A549 (cell line): ENCODE data around the gene PRKCE. TPM values are rescaled to one million over a fixed set of nuclear protein-coding genes. Genes with fewer than 3 reads are reported as not detected.

Experiments
- ATAC-seq, 2 experiments: fragments of 200-7000 bp in 1 of 2; fragments of >200 bp in 1 of 2; cut with Nextera tagmentation in 1 of 2; cut with Tn5 transposase in 1 of 2; 3 replicates each; pipeline versions ENCODE4 v1.8.0 to v1.9.1; 2018 to 2020; ENCODE audit warnings: mild to moderate bottlenecking in 1 of 2, moderate library complexity in 1 of 2
- CTCF ChIA-PET: fragments of 300-600 bp; sonication (Branson Sonifier 250); formaldehyde crosslinking; extraction: SDS; loops from one replicate; lab custom pipeline; 2021; ENCODE audit warnings: antibody characterized with exemption, inconsistent platforms; lab: Yijun Ruan, JAX
- POLR2A ChIA-PET: fragments of 350-600 bp; formaldehyde crosslinking; extraction: SDS; loops from one replicate; lab custom pipeline; 2021; ENCODE audit warnings: antibody characterized with exemption, inconsistent platforms; lab: Yijun Ruan, JAX
- DNase-seq, 2 experiments: peaks; one replicate each; pipeline versions ENCODE4 v3.0.0 to v3.0.0-alpha.2; 2011 to 2016; ENCODE audit warnings: low read depth in 1 of 2, low spot score in 1 of 2
- FAIRE-seq: peaks from 2 replicates; lab custom pipeline; 2011; peaks lifted over from hg19 to GRCh38; lab: Jason Lieb, UNC
- H3K27ac ChIP-seq, 2 experiments: fragments of >200 bp; sonication (Bioruptor Twin); formaldehyde crosslinking; 3 replicates each; pipeline ENCODE4 v1.5.1; 2016 to 2017
- H3K4me1 ChIP-seq: fragments of >200 bp; sonication (Bioruptor Twin); formaldehyde crosslinking; 3 replicates; pipeline ENCODE4 v1.6.1; 2016
- H3K4me2 ChIP-seq: fragments of >200 bp; sonication (Bioruptor Twin); formaldehyde crosslinking; 3 replicates; pipeline ENCODE4 v1.6.1; 2016
- H3K4me3 ChIP-seq: fragments of >200 bp; sonication (Bioruptor Twin); formaldehyde crosslinking; 3 replicates; pipeline ENCODE4 v1.5.1; 2016
- H3K9me3 ChIP-seq: fragments of >200 bp; sonication (Bioruptor Twin); formaldehyde crosslinking; 3 replicates; pipeline ENCODE4 v1.6.1; 2016
- BHLHE40 ChIP-seq: IDR thresholded peaks from 2 replicates; pipeline ENCODE4 v1.6.1; 2012; ENCODE audit warnings: low read depth, low read length, inconsistent platforms
- CBX2 ChIP-seq: fragments of 200-600 bp; sonication (generic); IDR thresholded peaks from 2 replicates; pipeline ENCODE4 v1.6.1; 2016; ENCODE audit warnings: low read depth, mild to moderate bottlenecking, borderline replicate concordance
- CHD4 ChIP-seq: fragments of 200-600 bp; sonication (generic); IDR thresholded peaks from 2 replicates; pipeline ENCODE4 v1.6.1; 2016; ENCODE audit warnings: antibody characterized with exemption, mild to moderate bottlenecking, borderline replicate concordance
- EHF ChIP-seq: fragments of 250-450 bp; sonication (Bioruptor Pico); IDR thresholded peaks from 2 replicates; pipeline ENCODE4 v1.5.0; 2020; ENCODE audit warnings: mild to moderate bottlenecking
- EHMT2 ChIP-seq: fragments of 200-600 bp; sonication (generic); IDR thresholded peaks from 2 replicates; pipeline ENCODE4 v1.6.1; 2016; ENCODE audit warnings: antibody characterized with exemption, low read depth, mild to moderate bottlenecking, moderate library complexity
- ESRRA ChIP-seq: fragments of 150-350 bp; IDR thresholded peaks from 2 replicates; pipeline ENCODE4 v1.6.1; 2014; ENCODE audit warnings: mild to moderate bottlenecking, low read length, borderline replicate concordance
- FOSL2 ChIP-seq, 2 experiments: fragments of 450-650 bp in 1 of 2; fragments of >200 bp in 1 of 2; sonication (Bioruptor Twin) in 1 of 2; formaldehyde crosslinking; IDR thresholded peaks; 2 replicates each; pipeline versions ENCODE4 v1.5.0 to v1.6.1; 2016 to 2020; ENCODE audit warnings: mild to moderate bottlenecking in 1 of 2, moderate library complexity in 1 of 2
- GATA3 ChIP-seq: IDR thresholded peaks from 2 replicates; pipeline ENCODE4 v1.6.1; 2012; ENCODE audit warnings: borderline replicate concordance
- HMGXB4 ChIP-seq: fragments of 250-450 bp; sonication (Bioruptor Pico); IDR thresholded peaks from 2 replicates; pipeline ENCODE4 v1.5.0; 2021; ENCODE audit warnings: mild to moderate bottlenecking, moderate library complexity, borderline replicate concordance
- HOXB5 ChIP-seq: fragments of 250-450 bp; sonication (Bioruptor Pico); IDR thresholded peaks from 2 replicates; pipeline ENCODE4 v1.5.0; 2020; ENCODE audit warnings: mild to moderate bottlenecking, moderate library complexity
- JUNB ChIP-seq: fragments of >200 bp; sonication (Bioruptor Twin); formaldehyde crosslinking; IDR thresholded peaks from 2 replicates; pipeline ENCODE4 v1.6.1; 2016
- KDM1A ChIP-seq: fragments of 200-600 bp; sonication (generic); IDR thresholded peaks from 2 replicates; pipeline ENCODE4 v1.6.1; 2016; ENCODE audit warnings: low read depth, mild to moderate bottlenecking
- MAFK ChIP-seq: fragments of 450-650 bp; IDR thresholded peaks from 2 replicates; pipeline ENCODE4 v1.6.1; 2014; ENCODE audit not compliant: partially characterized antibody
- MAX ChIP-seq: IDR thresholded peaks from 2 replicates; pipeline ENCODE4 v1.6.1; 2012
- MAZ ChIP-seq: fragments of 150-350 bp; IDR thresholded peaks from 2 replicates; pipeline ENCODE4 v1.6.1; 2014; ENCODE audit warnings: antibody characterized with exemption, low read depth, low read length, borderline replicate concordance
- MYC ChIP-seq: IDR thresholded peaks from 2 replicates; pipeline ENCODE4 v1.6.1; 2012; ENCODE audit warnings: mild to moderate bottlenecking, inconsistent platforms, low read length, improper control_type of control experiment, borderline replicate concordance
- NPAS2 ChIP-seq: fragments of 250-450 bp; sonication (Bioruptor Pico); IDR thresholded peaks from 2 replicates; pipeline ENCODE4 v1.8.0; 2022; ENCODE audit warnings: mild to moderate bottlenecking, moderate library complexity, borderline replicate concordance
- PHF8 ChIP-seq: fragments of 200-600 bp; sonication (generic); IDR thresholded peaks from 2 replicates; pipeline ENCODE4 v1.6.1; 2016; ENCODE audit warnings: low read depth, mild to moderate bottlenecking, antibody characterized with exemption, moderate library complexity, borderline replicate concordance
- POLR2AphosphoS2 ChIP-seq: conservative IDR thresholded peaks from 2 replicates; pipeline ENCODE4 v1.6.1; 2012; ENCODE audit warnings: low read length, improper control_type of control experiment, inconsistent platforms
- RAD21 ChIP-seq, 2 experiments: fragments of >200 bp in 1 of 2; sonication (Bioruptor Twin) in 1 of 2; formaldehyde crosslinking in 1 of 2; IDR thresholded peaks in 1 of 2; conservative IDR thresholded peaks in 1 of 2; 2 replicates in 1 of 2; 3 replicates in 1 of 2; pipeline ENCODE4 v1.6.1; 2012 to 2018; ENCODE audit warnings: inconsistent platforms in 1 of 2
- SREBF2 ChIP-seq: fragments of 450-650 bp; IDR thresholded peaks from 2 replicates; pipeline ENCODE4 v1.6.1; 2014; ENCODE audit warnings: mild to moderate bottlenecking, moderate library complexity
- TP53 ChIP-seq: fragments of 250-450 bp; sonication (Bioruptor Pico); IDR thresholded peaks from 2 replicates; pipeline ENCODE4 v1.5.0; 2021; ENCODE audit warnings: mild to moderate bottlenecking, moderate library complexity
- USF2 ChIP-seq: fragments of 450-650 bp; IDR thresholded peaks from 2 replicates; pipeline ENCODE4 v1.6.1; 2014; ENCODE audit warnings: antibody characterized with exemption
- WGBS: methylation state at CpG from one replicate; pipeline ENCODE4 v1.1.6; 2017; ENCODE audit errors: missing lambda C conversion rate; 5-methylcytosine and 5-hydroxymethylcytosine counted together
- polyA plus RNA-seq, 4 experiments: library from polyadenylated mRNA; depleted of rRNA in 3 of 4; stranded (reverse); fragments of >200 nt; fragmentation: RNase III in 1 of 4; extraction: RNeasy Plus Mini Kit Qiagen cat#74134 plus additional on column Dnase treatment in 1 of 4; gene quantifications; 2 replicates in 3 of 4; 3 replicates in 1 of 4; pipeline ENCODE4 v1.2.3, GENCODE V29; 2011 to 2017
- TF ChIP-seq, protein P1 (sequence below): IDR thresholded peaks from 2 replicates; pipeline ENCODE4 v1.6.1; 2012; ENCODE audit warnings: low read depth, borderline replicate concordance
- TF ChIP-seq, protein P2 (sequence below): fragments of >200 bp; sonication (Bioruptor Twin); formaldehyde crosslinking; IDR thresholded peaks from 3 replicates; pipeline ENCODE4 v1.5.1; 2016

PRKCE gene
- polyA plus RNA-seq, 2 of the 4 experiments (the other 2 are of a cell fraction), result 11.5 to 12.0 TPM

GRCh38 chr2:45758018-45758417 lies 106.5 kb downstream of the PRKCE start:
- no peak for TF ChIP-seq PHF8
- TF ChIP-seq RAD21 (conservative IDR thresholded peaks at IDR 0.05 in 1 of 2, IDR thresholded peaks at IDR 0.05 in 1 of 2), result no peak
- TF ChIP-seq MAX, result no peak
- WGBS, result 94% methylated on average over 1 of the region's 1 CpG
- CTCF ChIA-PET, result interaction anchor here (1.9 kb wide), 1 partner anchor 19 kb away, joined by 5 read pairs; no protein-coding TSS in a partner anchor
- no peak overlapping the region for H3K27ac ChIP-seq
- ATAC-seq (no peak), DNase-seq (no peak), FAIRE-seq (no peak)
- no peaks in the 10 kb centered on the region for H3K9me3 ChIP-seq
- H3K4me1 ChIP-seq, result 0 out of 3 replicates have a peak, but pooled peaks cover 8% of the 10 kb centered on the region
- POLR2A ChIA-PET, result no interaction called here
- no peak overlapping the region for H3K4me3 ChIP-seq
- no peak overlapping the region for H3K4me2 ChIP-seq

- Histone ChIP-seq H3K4me1 (0 out of 3 replicates have a peak, but pooled peaks cover 8% of the 10 kb centered on the region), H3K27ac (no peak overlapping the region), H3K4me2 (no peak overlapping the region), H3K4me3 (no peak overlapping the region), H3K9me3 (no peaks in the 10 kb centered on the region)
- POLR2A ChIA-PET, result no interaction called here
- no peak for FAIRE-seq
- TF ChIP-seq HOXB5 (CRISPR knock-in tag), result no peak
- no peak for TF ChIP-seq BHLHE40
- no peak for TF ChIP-seq MYC
- TF ChIP-seq MAZ, result no peak
- TF ChIP-seq TP53 (CRISPR knock-in tag), result no peak
- no peak for TF ChIP-seq KDM1A
- TF ChIP-seq ESRRA, result no peak
- TF ChIP-seq MAX, result no peak
- no peak for TF ChIP-seq CBX2
- no peak for TF ChIP-seq USF2
- TF ChIP-seq, protein P1, sequence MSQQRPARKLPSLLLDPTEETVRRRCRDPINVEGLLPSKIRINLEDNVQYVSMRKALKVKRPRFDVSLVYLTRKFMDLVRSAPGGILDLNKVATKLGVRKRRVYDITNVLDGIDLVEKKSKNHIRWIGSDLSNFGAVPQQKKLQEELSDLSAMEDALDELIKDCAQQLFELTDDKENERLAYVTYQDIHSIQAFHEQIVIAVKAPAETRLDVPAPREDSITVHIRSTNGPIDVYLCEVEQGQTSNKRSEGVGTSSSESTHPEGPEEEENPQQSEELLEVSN, result no peak
- no peak for TF ChIP-seq EHMT2
- TF ChIP-seq POLR2AphosphoS2, result no peak
- no peak for TF ChIP-seq NPAS2 (CRISPR knock-in tag)
- 82% methylated on average over 15 of the region's 15 CpGs for WGBS
- DNase-seq, result no peak
- CTCF ChIA-PET, result interaction anchor here (1.4 to 1.9 kb wide), 2 partner anchors 20 to 115 kb away, joined by 3 to 5 read pairs; no protein-coding TSS in a partner anchor
- no peak for ATAC-seq
Measured at GRCh38 chr2:45759310-45759851, 107.9 kb downstream of the PRKCE start.

DNA sequence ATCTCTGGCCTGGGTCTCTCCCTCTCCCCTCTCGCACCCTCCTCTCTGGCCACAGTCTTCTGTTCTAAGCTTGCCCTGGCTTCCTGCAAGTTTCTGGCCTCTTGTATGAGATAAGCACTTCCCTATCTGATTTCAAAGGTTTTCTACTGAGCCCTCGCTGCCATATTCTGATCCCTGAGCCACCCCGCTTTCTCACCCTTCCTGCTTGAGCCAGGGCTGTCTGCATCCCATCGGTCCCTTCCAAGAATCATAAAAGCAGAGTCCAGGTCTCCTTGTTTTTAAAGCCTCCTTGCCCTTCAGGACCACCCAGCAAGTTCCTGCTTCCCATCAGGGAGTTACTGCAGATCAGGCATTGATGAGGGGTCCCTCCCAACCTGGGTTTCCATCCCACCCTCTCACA lies 110.2 kb downstream of the PRKCE start:
- FAIRE-seq (no peak), DNase-seq (no peak), ATAC-seq (no peak)
- no peak overlapping the region for H3K4me3 ChIP-seq
- no peak overlapping the region for H3K4me2 ChIP-seq
- H3K9me3 ChIP-seq, result no peaks in the 10 kb centered on the region
- POLR2A ChIA-PET, result no interaction called here
- H3K4me1 ChIP-seq, result no peaks in the 10 kb centered on the region
- H3K27ac ChIP-seq, result no peak overlapping the region
- CTCF ChIA-PET, result interaction anchor here (1.0 to 1.1 kb wide), 3 partner anchors 13 to 652 kb away, joined by 3 read pairs; no protein-coding TSS in a partner anchor
- WGBS, result 93% methylated on average over 4 of the region's 4 CpGs
- TF ChIP-seq MAX, result no peak
- no peak for TF ChIP-seq FOSL2 (IDR thresholded peaks at IDR 0.05)
- no peak for TF ChIP-seq FOSL2 (CRISPR knock-in tag; IDR thresholded peaks at IDR 0.05)
- TF ChIP-seq JUNB, result no peak
- no peak for TF ChIP-seq GATA3
- TF ChIP-seq MAFK, result no peak
- TF ChIP-seq MAZ, result no peak
- TF ChIP-seq SREBF2, result no peak
- TF ChIP-seq, protein P2, sequence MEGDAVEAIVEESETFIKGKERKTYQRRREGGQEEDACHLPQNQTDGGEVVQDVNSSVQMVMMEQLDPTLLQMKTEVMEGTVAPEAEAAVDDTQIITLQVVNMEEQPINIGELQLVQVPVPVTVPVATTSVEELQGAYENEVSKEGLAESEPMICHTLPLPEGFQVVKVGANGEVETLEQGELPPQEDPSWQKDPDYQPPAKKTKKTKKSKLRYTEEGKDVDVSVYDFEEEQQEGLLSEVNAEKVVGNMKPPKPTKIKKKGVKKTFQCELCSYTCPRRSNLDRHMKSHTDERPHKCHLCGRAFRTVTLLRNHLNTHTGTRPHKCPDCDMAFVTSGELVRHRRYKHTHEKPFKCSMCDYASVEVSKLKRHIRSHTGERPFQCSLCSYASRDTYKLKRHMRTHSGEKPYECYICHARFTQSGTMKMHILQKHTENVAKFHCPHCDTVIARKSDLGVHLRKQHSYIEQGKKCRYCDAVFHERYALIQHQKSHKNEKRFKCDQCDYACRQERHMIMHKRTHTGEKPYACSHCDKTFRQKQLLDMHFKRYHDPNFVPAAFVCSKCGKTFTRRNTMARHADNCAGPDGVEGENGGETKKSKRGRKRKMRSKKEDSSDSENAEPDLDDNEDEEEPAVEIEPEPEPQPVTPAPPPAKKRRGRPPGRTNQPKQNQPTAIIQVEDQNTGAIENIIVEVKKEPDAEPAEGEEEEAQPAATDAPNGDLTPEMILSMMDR, result no peak
- no peak for TF ChIP-seq EHF
- TF ChIP-seq HMGXB4 (CRISPR knock-in tag), result no peak
- no peak for TF ChIP-seq CHD4
